ENCODE data around the gene AGAP1. TPM values are rescaled to one million over a fixed set of nuclear protein-coding genes. Genes with fewer than 3 reads are reported as not detected.
A peak's percentile ranks its signal among the peaks of the same experiment; 100 is the strongest.

Gene AGAP1
- total RNA-seq, 1 donor from 2014 or later: 18.3 TPM

- Histone ChIP-seq H3K27ac (ENCODE audit: low read depth, low read length) (no peak overlapping the region), H3K27me3 (ENCODE audit: control insufficient read depth in 3 of 3, insufficient read depth in 3 of 3, low read length in 3 of 3) (no peaks in the 10 kb centered on the region), H3K36me3 (ENCODE audit: control insufficient read depth in 3 of 3, insufficient read depth in 3 of 3, low read length in 3 of 3) (peaks cover 3 to 7% (median 6%) of the 10 kb centered on the region in 3 donors), H3K4me3 (ENCODE audit: low read length in 3 of 3) (peak overlapping the region in 1 of 3 donors; percentile 38), H3K4me1 (ENCODE audit: control insufficient read depth in 3 of 3, insufficient read depth in 3 of 3, low read length in 3 of 3) (peaks cover 0 to 2% (median 0%) of the 10 kb centered on the region in 3 donors), H3K9me3 (ENCODE audit: control insufficient read depth in 3 of 3, low read length in 3 of 3) (no peaks in the 10 kb centered on the region), H3K9ac (ENCODE audit: low read depth in 1 of 3, low read length in 3 of 3) (peak overlapping the region in 1 of 3 donors; percentile 4)
Measured at GRCh38 chr2:235968616-235969324, 474.9 kb downstream of the AGAP1 start.

GRCh38 chr2:235970204-235971040, 476.6 kb downstream of the AGAP1 start:
- Histone ChIP-seq H3K27me3 (ENCODE audit: control insufficient read depth in 3 of 3, insufficient read depth in 3 of 3, low read length in 3 of 3) (no peaks in the 10 kb centered on the region), H3K9ac (ENCODE audit: low read depth in 1 of 3, low read length in 3 of 3) (no peak overlapping the region), H3K4me3 (ENCODE audit: low read length in 3 of 3) (no peak overlapping the region), H3K4me1 (ENCODE audit: control insufficient read depth in 3 of 3, insufficient read depth in 3 of 3, low read length in 3 of 3) (peaks cover 0 to 2% (median 0%) of the 10 kb centered on the region in 3 donors), H3K27ac (ENCODE audit: low read depth, low read length) (no peak overlapping the region), H3K9me3 (ENCODE audit: control insufficient read depth in 3 of 3, low read length in 3 of 3) (no peaks in the 10 kb centered on the region), H3K36me3 (ENCODE audit: control insufficient read depth in 3 of 3, insufficient read depth in 3 of 3, low read length in 3 of 3) (peaks cover 3 to 7% (median 6%) of the 10 kb centered on the region in 3 donors)

- H3K9me3 ChIP-seq (ENCODE audit: control insufficient read depth in 3 of 3, low read length in 3 of 3): no peaks in the 10 kb centered on the region
- no peak overlapping the region for H3K27ac ChIP-seq (ENCODE audit: low read depth, low read length)
- H3K36me3 ChIP-seq (ENCODE audit: control insufficient read depth in 3 of 3, insufficient read depth in 3 of 3, low read length in 3 of 3): peaks cover 2 to 6% (median 5%) of the 10 kb centered on the region in 3 donors
Measured at GRCh38 chr2:235976516-235976915, 482.7 kb downstream of the AGAP1 start.

GRCh38 chr2:235976956-235977355, 483.1 kb downstream of the AGAP1 start:
- Histone ChIP-seq H3K36me3 (ENCODE audit: control insufficient read depth in 3 of 3, insufficient read depth in 3 of 3, low read length in 3 of 3) (peaks cover 2 to 6% (median 5%) of the 10 kb centered on the region in 3 donors), H3K4me1 (ENCODE audit: control insufficient read depth in 3 of 3, insufficient read depth in 3 of 3, low read length in 3 of 3) (no peaks in the 10 kb centered on the region), H3K4me3 (ENCODE audit: low read length in 3 of 3) (no peak overlapping the region), H3K27me3 (ENCODE audit: control insufficient read depth in 3 of 3, insufficient read depth in 3 of 3, low read length in 3 of 3) (no peaks in the 10 kb centered on the region), H3K27ac (ENCODE audit: low read depth, low read length) (no peak overlapping the region), H3K9ac (ENCODE audit: low read depth in 1 of 3, low read length in 3 of 3) (no peak overlapping the region), H3K9me3 (ENCODE audit: control insufficient read depth in 3 of 3, low read length in 3 of 3) (no peaks in the 10 kb centered on the region)

More at GRCh38 chr2:235976516-235976915, 482.7 kb downstream of the AGAP1 start:
- Histone ChIP-seq H3K4me1 (ENCODE audit: control insufficient read depth in 3 of 3, insufficient read depth in 3 of 3, low read length in 3 of 3) (no peaks in the 10 kb centered on the region), H3K9ac (ENCODE audit: low read depth in 1 of 3, low read length in 3 of 3) (no peak overlapping the region), H3K4me3 (ENCODE audit: low read length in 3 of 3) (no peak overlapping the region), H3K27me3 (ENCODE audit: control insufficient read depth in 3 of 3, insufficient read depth in 3 of 3, low read length in 3 of 3) (no peaks in the 10 kb centered on the region)

- Histone ChIP-seq H3K9ac (ENCODE audit: low read depth in 1 of 3, low read length in 3 of 3) (no peak overlapping the region), H3K27ac (ENCODE audit: low read depth, low read length) (no peak overlapping the region), H3K36me3 (ENCODE audit: control insufficient read depth in 3 of 3, insufficient read depth in 3 of 3, low read length in 3 of 3) (peaks cover 2 to 6% (median 5%) of the 10 kb centered on the region in 3 donors), H3K27me3 (ENCODE audit: control insufficient read depth in 3 of 3, insufficient read depth in 3 of 3, low read length in 3 of 3) (no peaks in the 10 kb centered on the region), H3K4me3 (ENCODE audit: low read length in 3 of 3) (no peak overlapping the region), H3K4me1 (ENCODE audit: control insufficient read depth in 3 of 3, insufficient read depth in 3 of 3, low read length in 3 of 3) (no peaks in the 10 kb centered on the region), H3K9me3 (ENCODE audit: control insufficient read depth in 3 of 3, low read length in 3 of 3) (no peaks in the 10 kb centered on the region)
Measured at GRCh38 chr2:235977445-235977844, 483.6 kb downstream of the AGAP1 start.

GRCh38 chr2:235978022-235978421, 484.2 kb downstream of the AGAP1 start:
- Histone ChIP-seq H3K27me3 (ENCODE audit: control insufficient read depth in 3 of 3, insufficient read depth in 3 of 3, low read length in 3 of 3) (no peaks in the 10 kb centered on the region), H3K9me3 (ENCODE audit: control insufficient read depth in 3 of 3, low read length in 3 of 3) (no peaks in the 10 kb centered on the region), H3K4me3 (ENCODE audit: low read length in 3 of 3) (no peak overlapping the region), H3K27ac (ENCODE audit: low read depth, low read length) (no peak overlapping the region), H3K4me1 (ENCODE audit: control insufficient read depth in 3 of 3, insufficient read depth in 3 of 3, low read length in 3 of 3) (no peaks in the 10 kb centered on the region), H3K36me3 (ENCODE audit: control insufficient read depth in 3 of 3, insufficient read depth in 3 of 3, low read length in 3 of 3) (peaks cover 2 to 6% (median 5%) of the 10 kb centered on the region in 3 donors), H3K9ac (ENCODE audit: low read depth in 1 of 3, low read length in 3 of 3) (no peak overlapping the region)

- H3K36me3 ChIP-seq (ENCODE audit: control insufficient read depth in 3 of 3, insufficient read depth in 3 of 3, low read length in 3 of 3): peaks cover 0 to 5% (median 2%) of the 10 kb centered on the region in 3 donors
- H3K4me1 ChIP-seq (ENCODE audit: control insufficient read depth in 3 of 3, insufficient read depth in 3 of 3, low read length in 3 of 3): no peaks in the 10 kb centered on the region
- H3K9ac ChIP-seq (ENCODE audit: low read depth in 1 of 3, low read length in 3 of 3): no peak overlapping the region
- H3K4me3 ChIP-seq (ENCODE audit: low read length in 3 of 3): no peak overlapping the region
- no peak overlapping the region for H3K27ac ChIP-seq (ENCODE audit: low read depth, low read length)
- H3K27me3 ChIP-seq (ENCODE audit: control insufficient read depth in 3 of 3, insufficient read depth in 3 of 3, low read length in 3 of 3): no peaks in the 10 kb centered on the region
- no peaks in the 10 kb centered on the region for H3K9me3 ChIP-seq (ENCODE audit: control insufficient read depth in 3 of 3, low read length in 3 of 3)
Measured at GRCh38 chr2:235979037-235979436, 485.2 kb downstream of the AGAP1 start.

- H3K4me3 ChIP-seq (ENCODE audit: low read length in 3 of 3): no peak overlapping the region
- no peaks in the 10 kb centered on the region for H3K4me1 ChIP-seq (ENCODE audit: control insufficient read depth in 3 of 3, insufficient read depth in 3 of 3, low read length in 3 of 3)
- H3K9me3 ChIP-seq (ENCODE audit: control insufficient read depth in 3 of 3, low read length in 3 of 3): no peaks in the 10 kb centered on the region
- no peak overlapping the region for H3K27ac ChIP-seq (ENCODE audit: low read depth, low read length)
- no peak overlapping the region for H3K9ac ChIP-seq (ENCODE audit: low read depth in 1 of 3, low read length in 3 of 3)
- no peaks in the 10 kb centered on the region for H3K27me3 ChIP-seq (ENCODE audit: control insufficient read depth in 3 of 3, insufficient read depth in 3 of 3, low read length in 3 of 3)
- peaks cover 0 to 5% (median 2%) of the 10 kb centered on the region in 3 donors for H3K36me3 ChIP-seq (ENCODE audit: control insufficient read depth in 3 of 3, insufficient read depth in 3 of 3, low read length in 3 of 3)
Measured at GRCh38 chr2:235979753-235980435, 486.1 kb downstream of the AGAP1 start.

- H3K9ac ChIP-seq (ENCODE audit: low read depth in 1 of 3, low read length in 3 of 3): no peak overlapping the region
- H3K4me3 ChIP-seq (ENCODE audit: low read length in 3 of 3): no peak overlapping the region
- no peaks in the 10 kb centered on the region for H3K9me3 ChIP-seq (ENCODE audit: control insufficient read depth in 3 of 3, low read length in 3 of 3)
- no peaks in the 10 kb centered on the region for H3K27me3 ChIP-seq (ENCODE audit: control insufficient read depth in 3 of 3, insufficient read depth in 3 of 3, low read length in 3 of 3)
- H3K36me3 ChIP-seq (ENCODE audit: control insufficient read depth in 3 of 3, insufficient read depth in 3 of 3, low read length in 3 of 3): peaks cover 0 to 2% (median 0%) of the 10 kb centered on the region in 3 donors
- H3K27ac ChIP-seq (ENCODE audit: low read depth, low read length): no peak overlapping the region
- H3K4me1 ChIP-seq (ENCODE audit: control insufficient read depth in 3 of 3, insufficient read depth in 3 of 3, low read length in 3 of 3): no peaks in the 10 kb centered on the region
Measured at GRCh38 chr2:235981631-235982030, 487.8 kb downstream of the AGAP1 start.

Measured in skeletal muscle tissue (tissue), 4 donors.